DMS79 (cell line): Measurements from ENCODE around the gene ZNF672.
"Not testable (repeated sequence)": the region's sequence is repeated elsewhere in the genome, so short reads cannot be mapped to it uniquely, and the experiment has no call there.

Experiments used
- DNase-seq: peaks from one replicate; lab custom pipeline; 2025; lab: John Stamatoyannopoulos, UW

The ZNF672 gene

GRCh38 chr1:248855580-248855979, 17.6 kb downstream of the ZNF672 start:
- no peak for DNase-seq

DNA sequence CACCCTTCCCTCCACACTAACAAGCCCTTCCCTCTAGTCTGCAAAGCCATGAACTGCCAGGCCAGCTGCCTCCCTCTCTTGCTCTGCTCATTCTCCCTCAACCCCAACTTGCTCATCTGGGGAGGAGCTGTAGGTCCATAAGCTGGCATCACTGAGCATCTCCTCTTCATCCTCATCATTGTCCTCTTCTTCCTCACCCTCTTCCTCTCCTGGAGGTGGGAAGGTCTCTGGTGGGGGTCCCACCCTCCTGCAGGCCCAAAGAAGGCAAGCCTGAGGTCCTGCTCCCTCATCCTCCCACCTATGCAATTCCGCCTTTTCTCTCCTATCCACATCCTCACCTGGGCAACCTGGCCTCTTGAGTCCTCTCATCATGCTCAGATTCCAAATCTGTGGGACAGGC, 18.2 kb downstream of the ZNF672 start:
- no peak for DNase-seq

- DNase-seq: no peak
These were observed 19.2 kb downstream of the ZNF672 start for GRCh38 chr1:248857201-248857600.

DNA sequence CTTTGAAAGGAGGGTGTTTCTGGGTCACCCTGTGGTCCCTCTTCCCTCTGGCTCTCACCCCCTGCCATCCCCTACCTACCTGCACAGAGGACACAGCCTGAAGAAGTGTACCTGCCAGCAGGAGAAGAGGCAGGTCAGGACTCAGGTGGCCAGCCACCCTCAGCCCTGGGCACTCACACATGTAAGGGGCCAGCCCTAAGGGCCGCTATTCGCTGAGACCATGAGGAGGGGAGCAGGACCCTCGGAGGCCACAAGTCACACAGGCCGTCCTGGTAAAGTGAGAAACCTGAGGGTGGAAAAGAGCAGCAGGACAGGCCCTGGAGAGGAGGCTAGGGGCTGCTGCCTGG, 19.7 kb downstream of the ZNF672 start:
- DNase-seq: no peak

DNA sequence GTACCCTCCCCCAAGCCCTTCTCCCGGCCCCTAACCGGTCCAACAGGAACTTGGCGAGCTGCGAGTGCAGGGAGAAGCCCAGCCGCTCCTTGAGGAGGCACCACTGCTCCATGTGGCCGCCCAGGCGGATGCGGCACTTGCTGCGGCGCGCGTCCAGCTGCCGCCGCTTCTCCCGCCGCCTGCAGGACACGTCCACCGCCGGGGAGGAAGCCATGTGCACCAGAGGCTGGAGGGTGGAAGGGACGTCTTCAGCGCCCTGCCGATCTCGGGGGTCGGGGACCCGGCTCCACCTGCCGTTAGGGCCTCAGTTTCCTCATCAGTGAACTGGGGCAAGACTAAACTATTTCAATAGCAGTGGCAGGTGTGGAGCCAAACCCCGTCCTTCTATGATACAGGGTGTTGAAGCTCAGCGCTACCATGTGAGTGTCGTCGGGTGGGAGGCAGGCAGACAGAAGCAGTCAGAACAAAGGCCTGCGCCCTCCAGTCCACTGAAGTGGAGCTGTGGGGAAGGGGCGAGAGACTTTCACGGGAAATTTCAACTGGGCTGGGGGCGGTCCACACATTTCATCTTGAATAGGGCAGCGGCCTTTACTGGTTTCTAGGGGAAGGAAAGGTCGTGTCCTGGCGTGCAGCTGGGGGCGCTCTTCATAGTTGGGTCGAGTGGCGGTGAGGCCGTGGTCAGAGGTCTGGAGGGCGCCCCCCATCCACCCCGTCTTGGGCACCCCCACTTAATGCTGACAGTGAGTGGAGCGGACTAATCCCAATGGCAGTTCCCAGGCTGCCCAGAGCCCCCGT, 20.3 kb downstream of the ZNF672 start:
- DNase-seq: peak; percentile 50

- peak; percentile 85 for DNase-seq
These were observed 21.2 kb downstream of the ZNF672 start, which contains the start of gene ZNF692 for GRCh38 chr1:248858891-248859889. Gene ZNF692 (minus strand): TSS chr1:248859085. CDS start chr1:248858309, 776 bp downstream.

GRCh38 chr1:248860007-248860406, 22.0 kb downstream of the ZNF672 start:
- DNase-seq: no peak

DNA sequence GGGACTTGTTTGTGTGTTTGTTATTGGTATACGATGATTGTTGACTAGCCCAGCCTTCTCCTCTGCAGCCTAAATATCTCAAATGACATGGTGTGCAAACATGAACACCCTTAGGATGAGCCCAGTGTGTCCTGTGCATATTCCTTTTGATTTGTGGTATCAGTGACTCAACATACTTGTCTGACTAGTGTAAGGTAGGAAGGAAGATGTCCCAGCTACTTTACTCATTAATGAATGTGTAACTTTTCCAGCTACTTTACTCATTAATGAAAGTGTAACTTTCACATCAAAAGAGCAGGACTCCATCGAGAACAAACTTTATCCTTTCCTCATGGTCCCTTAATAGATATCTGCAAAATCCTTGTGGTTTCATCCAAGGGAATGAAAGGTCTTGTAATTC, 23.6 kb downstream of the ZNF672 start:
- DNase-seq: no peak

GRCh38 chr1:248862695-248862997, 24.6 kb downstream of the ZNF672 start:
- DNase-seq: no peak

GRCh38 chr1:248862998-248863881, 25.2 kb downstream of the ZNF672 start:
- peak; percentile 65 for DNase-seq

- DNase-seq: no peak
These were observed 33.9 kb downstream of the ZNF672 start for GRCh38 chr1:248871837-248872401.

DNA sequence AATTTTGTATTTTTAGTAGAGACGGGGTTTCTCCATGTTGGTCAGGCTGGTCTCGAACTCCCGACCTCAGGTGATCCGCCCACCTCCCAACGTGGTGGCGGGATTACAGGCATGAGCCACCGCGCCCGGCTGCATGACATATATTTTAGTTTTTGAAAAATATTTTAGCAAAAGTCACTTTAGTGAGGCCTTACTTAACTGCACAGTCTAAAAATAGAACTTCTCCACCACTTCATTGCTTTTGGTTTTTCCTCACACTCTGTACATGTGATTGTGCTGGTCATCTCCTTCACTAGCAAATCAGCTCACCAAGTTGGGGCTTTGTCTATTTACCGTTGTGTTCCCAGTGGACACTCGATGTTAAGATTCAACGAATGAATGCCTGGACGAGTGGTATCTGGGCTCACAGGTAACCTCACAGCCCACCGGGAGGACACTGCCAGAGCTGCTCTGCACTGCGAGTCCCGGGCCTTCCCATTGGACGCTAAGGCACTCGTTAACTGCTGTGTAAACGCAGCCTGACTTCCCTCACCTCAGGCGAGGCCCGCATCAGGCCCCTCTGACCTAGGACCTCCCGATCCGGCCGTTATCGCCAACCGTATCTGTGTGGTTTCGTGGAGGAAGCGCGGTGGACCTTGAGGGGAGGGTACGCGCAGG, 34.9 kb downstream of the ZNF672 start:
- peak; percentile 80 for DNase-seq

- peak; percentile 94 for DNase-seq
These were observed 35.5 kb downstream of the ZNF672 start for GRCh38 chr1:248873409-248873992.

DNA sequence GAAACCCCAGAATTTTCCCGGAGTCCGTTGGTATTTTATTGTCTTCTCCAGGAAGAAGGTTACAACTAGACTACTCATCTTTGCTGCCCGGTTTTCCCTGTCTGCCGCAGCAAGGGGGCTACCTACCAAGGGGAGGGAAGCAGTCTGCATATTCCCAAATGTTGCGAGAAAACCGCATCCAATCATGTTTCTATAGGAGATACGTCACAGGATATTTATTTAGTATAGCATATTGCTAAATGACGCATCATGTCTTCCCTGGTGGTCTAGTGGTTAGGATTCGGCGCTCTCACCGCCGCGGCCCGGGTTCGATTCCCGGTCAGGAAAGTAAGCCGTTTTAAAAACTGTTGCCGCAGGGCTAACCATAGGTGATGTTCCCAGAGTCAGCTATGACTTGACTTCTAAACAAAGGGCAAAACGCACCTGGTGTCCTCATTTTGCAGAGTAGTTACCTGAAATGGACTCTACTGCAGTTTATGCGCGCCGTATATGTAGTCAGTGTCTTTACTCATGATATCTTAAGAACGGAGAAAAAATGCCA, 36.0 kb downstream of the ZNF672 start:
- peak; percentile 94 for DNase-seq

- DNase-seq: no peak
These were observed 43.2 kb downstream of the ZNF672 start for GRCh38 chr1:248881261-248881660.

- not testable (repeated sequence) for DNase-seq
These were observed 44.4 kb downstream of the ZNF672 start for GRCh38 chr1:248882427-248882826.

GRCh38 chr1:248884632-248885295, 46.7 kb downstream of the ZNF672 start:
- DNase-seq: no peak

- no peak for DNase-seq
These were observed 47.6 kb downstream of the ZNF672 start for GRCh38 chr1:248885646-248886045.

DNA sequence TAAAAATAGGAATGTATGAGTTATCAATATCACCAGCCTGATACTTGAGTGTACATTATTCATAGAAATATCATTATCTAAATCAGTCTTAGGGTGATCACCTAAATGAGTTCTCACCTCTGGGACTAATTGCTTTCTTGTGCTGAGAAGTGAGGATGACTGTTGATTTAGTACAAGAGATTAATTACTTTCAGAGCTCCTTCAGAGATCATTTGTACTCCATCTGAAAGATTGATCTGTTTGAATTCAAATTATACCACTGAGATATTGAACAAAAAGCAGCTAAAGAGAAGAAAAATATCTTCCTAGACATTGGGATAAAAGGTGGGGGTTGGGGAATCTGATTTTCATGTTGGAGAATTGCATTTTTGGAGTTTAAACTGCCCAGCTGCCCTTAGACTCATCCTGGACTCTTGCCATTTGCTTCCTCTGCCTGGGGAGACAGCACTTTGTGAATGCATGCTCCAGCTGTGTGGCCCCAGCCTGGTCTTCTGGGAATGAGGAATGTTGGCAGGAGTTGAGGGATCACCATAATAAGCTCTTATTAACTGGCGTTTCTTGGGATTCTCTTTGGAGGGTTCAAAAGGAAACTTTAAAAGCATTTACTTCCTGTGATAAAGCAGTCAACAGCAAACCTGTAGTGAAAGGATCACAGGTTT, 48.3 kb downstream of the ZNF672 start:
- no peak for DNase-seq
